Muscle layer of colon (tissue), 2 donors: Measurements from ENCODE around the gene TEAD3.
A peak's percentile ranks its signal among the peaks of the same experiment; 100 is the strongest.

ENCODE experiments used
- H3K27ac ChIP-seq: one replicate; pipeline ENCODE4 v1.7.0; 2013; ENCODE audit warnings: low read depth, mild to moderate bottlenecking, low read length, moderate library complexity
- H3K27me3 ChIP-seq, 2 donors: one replicate each; pipeline ENCODE4 v1.7.0; 2013; ENCODE audit warnings: low read length in 2 of 2, mild to moderate bottlenecking in 2 of 2; ENCODE audit not compliant: insufficient read depth in 2 of 2, control insufficient read depth in 1 of 2
- H3K36me3 ChIP-seq: one replicate; pipeline ENCODE4 v1.7.0; 2013; ENCODE audit warnings: mild to moderate bottlenecking, low read length; ENCODE audit not compliant: insufficient read depth
- H3K4me1 ChIP-seq: one replicate; pipeline ENCODE4 v1.7.0; 2013; ENCODE audit warnings: mild to moderate bottlenecking, low read length; ENCODE audit not compliant: insufficient read depth
- H3K4me3 ChIP-seq, 2 donors: one replicate each; pipeline ENCODE4 v1.7.0; 2013; ENCODE audit warnings: low read length in 2 of 2, low read depth in 1 of 2, mild to moderate bottlenecking in 1 of 2, moderate library complexity in 1 of 2
- H3K9ac ChIP-seq: one replicate; pipeline ENCODE4 v1.7.0; 2013; ENCODE audit warnings: low read length
- H3K9me3 ChIP-seq: one replicate; pipeline ENCODE4 v1.7.0; 2013; ENCODE audit warnings: mild to moderate bottlenecking, low read length
- donor health status: abdominal sarcoma.
- donor health status: Adenocarcinoma of cecum.

The TEAD3 gene

GRCh38 chr6:35453236-35453635 lies 43.6 kb downstream of the TEAD3 start:
- Histone ChIP-seq H3K9ac (no peak overlapping the region), H3K27me3 (no peaks in the 10 kb centered on the region), H3K9me3 (no peaks in the 10 kb centered on the region), H3K4me1 (peaks cover 15% of the 10 kb centered on the region), H3K36me3 (peaks cover 7% of the 10 kb centered on the region), H3K4me3 (peak overlapping the region in 1 of 2 donors; percentile 58), H3K27ac (no peak overlapping the region)

GRCh38 chr6:35452183-35453090 lies 44.4 kb downstream of the TEAD3 start, which contains the start of gene FANCE:
TSS of gene FANCE (plus strand) at chr6:35452338. CDS start at chr6:35452546, 208 bp downstream.
- Histone ChIP-seq H3K27ac (peak within 1 kb of the TSS; percentile 59), H3K4me3 (peak within 1 kb of the TSS; percentile 40 to 58), H3K4me1 (peaks cover 15% of the 10 kb centered on the region), H3K9ac (no peak within 1 kb of the TSS), H3K27me3 (no peaks in the 10 kb centered on the region), H3K36me3 (peaks cover 2% of the 10 kb centered on the region), H3K9me3 (no peaks in the 10 kb centered on the region)

GRCh38 chr6:35451354-35452182 lies 45.3 kb downstream of the TEAD3 start:
- Histone ChIP-seq H3K9ac (no peak overlapping the region), H3K27me3 (no peaks in the 10 kb centered on the region), H3K27ac (no peak overlapping the region), H3K4me1 (peaks cover 15% of the 10 kb centered on the region), H3K4me3 (peak overlapping the region in 1 of 2 donors; percentile 58), H3K9me3 (no peaks in the 10 kb centered on the region), H3K36me3 (no peaks in the 10 kb centered on the region)

- H3K27ac ChIP-seq, result no peak overlapping the region
These were observed 47.5 kb downstream of the TEAD3 start for GRCh38 chr6:35449287-35449881.

DNA sequence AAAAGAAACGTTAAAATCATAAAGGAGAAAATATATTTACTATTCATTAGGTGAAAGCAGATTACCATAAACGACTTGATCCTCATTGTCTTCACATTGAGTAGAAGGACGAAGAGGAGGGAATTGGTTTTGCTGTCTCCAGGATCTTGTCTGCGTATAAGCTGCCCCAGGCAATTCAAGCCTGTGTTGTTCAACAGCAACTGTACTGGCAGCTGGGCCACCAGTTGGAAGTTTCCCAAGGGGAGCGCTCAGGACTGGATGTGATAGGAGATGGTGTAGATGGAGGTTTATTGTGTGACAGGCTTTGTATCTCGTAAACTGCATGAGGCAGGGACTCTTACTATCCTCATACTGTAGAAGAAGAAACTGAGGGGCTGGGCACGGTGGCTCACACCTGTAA lies 48.7 kb downstream of the TEAD3 start:
- Histone ChIP-seq H3K36me3 (no peaks in the 10 kb centered on the region), H3K4me1 (peaks cover 10% of the 10 kb centered on the region), H3K9ac (no peak overlapping the region), H3K4me3 (no peak overlapping the region), H3K27ac (no peak overlapping the region), H3K27me3 (no peaks in the 10 kb centered on the region), H3K9me3 (no peaks in the 10 kb centered on the region)

More at GRCh38 chr6:35449287-35449881, 47.5 kb downstream of the TEAD3 start:
- H3K4me1 ChIP-seq, result peaks cover 15% of the 10 kb centered on the region
- H3K36me3 ChIP-seq, result no peaks in the 10 kb centered on the region
- no peak overlapping the region for H3K4me3 ChIP-seq
- no peak overlapping the region for H3K9ac ChIP-seq
- no peaks in the 10 kb centered on the region for H3K27me3 ChIP-seq
- H3K9me3 ChIP-seq, result no peaks in the 10 kb centered on the region

DNA sequence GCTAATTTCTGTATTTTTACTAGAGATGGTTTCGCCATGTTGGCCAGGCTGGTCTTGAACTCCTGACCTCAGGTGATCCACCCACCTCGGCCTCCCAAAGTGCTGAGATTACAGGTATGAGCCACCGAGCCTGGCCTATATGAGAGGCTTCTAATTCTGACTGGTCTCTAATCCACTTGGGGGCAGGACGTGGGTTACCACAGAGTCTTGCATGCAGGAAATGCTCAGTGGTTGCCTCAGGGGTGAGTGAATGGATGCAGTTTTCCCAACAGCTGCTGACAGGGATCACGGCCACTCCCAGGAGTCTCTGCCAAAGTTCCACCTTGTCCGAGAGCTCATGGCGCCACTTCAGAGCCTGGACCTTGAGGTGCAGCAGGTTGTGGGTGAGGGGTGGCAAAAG lies 51.2 kb downstream of the TEAD3 start:
- no peak overlapping the region for H3K9ac ChIP-seq
- no peaks in the 10 kb centered on the region for H3K27me3 ChIP-seq
- no peaks in the 10 kb centered on the region for H3K4me1 ChIP-seq
- no peak overlapping the region for H3K27ac ChIP-seq
- no peaks in the 10 kb centered on the region for H3K9me3 ChIP-seq
- no peaks in the 10 kb centered on the region for H3K36me3 ChIP-seq
- no peak overlapping the region for H3K4me3 ChIP-seq

GRCh38 chr6:35443341-35444030 lies 53.4 kb downstream of the TEAD3 start:
- no peaks in the 10 kb centered on the region for H3K27me3 ChIP-seq
- H3K9me3 ChIP-seq, result no peaks in the 10 kb centered on the region
- H3K27ac ChIP-seq, result no peak overlapping the region
- H3K4me3 ChIP-seq, result no peak overlapping the region
- no peaks in the 10 kb centered on the region for H3K4me1 ChIP-seq
- H3K9ac ChIP-seq, result no peak overlapping the region
- no peaks in the 10 kb centered on the region for H3K36me3 ChIP-seq

DNA sequence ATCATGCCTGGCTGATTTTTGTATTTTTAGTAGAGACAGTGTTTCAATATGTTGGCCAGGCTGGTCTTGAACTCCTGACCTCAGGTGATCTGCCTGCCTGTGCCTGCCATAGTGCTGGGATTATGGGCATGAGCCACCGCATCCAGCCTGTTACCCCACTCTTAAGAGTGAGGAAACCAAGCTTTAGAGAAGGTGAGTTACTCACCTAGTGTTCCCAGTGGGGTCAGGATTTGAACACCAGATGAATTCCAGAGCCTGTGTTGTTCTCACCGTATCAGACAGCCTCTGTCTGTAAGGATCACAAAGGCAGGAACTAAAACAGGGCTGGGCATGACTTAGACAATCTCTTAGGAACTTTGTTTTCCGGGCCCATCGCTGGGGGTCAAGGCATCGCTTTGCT lies 54.2 kb downstream of the TEAD3 start:
- Histone ChIP-seq H3K4me1 (no peaks in the 10 kb centered on the region), H3K9ac (no peak overlapping the region), H3K9me3 (no peaks in the 10 kb centered on the region), H3K27ac (no peak overlapping the region), H3K4me3 (no peak overlapping the region), H3K36me3 (no peaks in the 10 kb centered on the region), H3K27me3 (no peaks in the 10 kb centered on the region)

DNA sequence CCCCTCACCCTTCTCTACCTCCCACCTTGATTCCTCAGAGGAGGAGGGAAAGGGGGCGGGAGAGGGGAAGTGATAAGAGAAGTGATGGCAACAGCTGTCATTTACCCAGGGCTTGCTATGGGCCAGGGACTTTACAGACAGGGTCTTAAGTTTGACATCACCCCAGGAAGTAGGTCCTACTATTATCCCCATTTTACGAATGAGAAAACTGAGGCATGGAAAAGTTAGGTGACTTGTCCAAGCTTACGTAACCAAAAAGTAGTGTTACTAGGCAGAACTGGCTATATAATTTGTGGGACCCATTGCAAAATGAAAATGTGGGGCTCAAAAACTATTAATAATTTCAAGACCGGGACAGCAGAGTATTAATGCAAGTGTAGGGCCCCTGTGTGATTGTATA lies 55.2 kb downstream of the TEAD3 start:
- Histone ChIP-seq H3K27me3 (no peaks in the 10 kb centered on the region), H3K27ac (no peak overlapping the region), H3K9ac (no peak overlapping the region), H3K4me3 (no peak overlapping the region), H3K36me3 (no peaks in the 10 kb centered on the region), H3K9me3 (no peaks in the 10 kb centered on the region), H3K4me1 (no peaks in the 10 kb centered on the region)

GRCh38 chr6:35441205-35441604 lies 55.7 kb downstream of the TEAD3 start:
- no peak overlapping the region for H3K27ac ChIP-seq
- H3K9ac ChIP-seq, result no peak overlapping the region
- H3K4me1 ChIP-seq, result no peaks in the 10 kb centered on the region
- no peaks in the 10 kb centered on the region for H3K9me3 ChIP-seq
- H3K27me3 ChIP-seq, result no peaks in the 10 kb centered on the region
- no peak overlapping the region for H3K4me3 ChIP-seq
- H3K36me3 ChIP-seq, result no peaks in the 10 kb centered on the region

DNA sequence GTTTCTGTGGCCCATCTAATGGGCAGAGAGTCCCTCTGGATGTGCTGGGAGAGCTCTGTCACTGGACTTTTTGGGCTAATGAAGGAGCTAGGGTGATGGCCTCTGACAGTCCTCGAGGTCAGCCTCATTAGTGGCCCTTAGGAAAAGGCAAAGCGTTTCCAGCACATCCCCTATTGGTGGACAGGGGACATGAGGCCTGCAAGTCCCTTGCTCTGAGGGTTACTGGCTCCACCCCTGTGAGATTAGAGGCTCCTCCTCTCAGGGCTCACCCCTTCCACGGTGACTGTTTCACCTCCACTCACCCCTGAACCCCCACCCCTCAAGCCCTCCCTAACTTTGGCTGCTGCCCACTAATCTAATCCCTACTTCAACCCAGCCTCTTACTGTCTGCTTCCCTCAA lies 57.6 kb downstream of the TEAD3 start:
- Histone ChIP-seq H3K4me1 (peaks cover 8% of the 10 kb centered on the region), H3K27ac (no peak overlapping the region), H3K36me3 (no peaks in the 10 kb centered on the region), H3K9ac (no peak overlapping the region), H3K27me3 (no peaks in the 10 kb centered on the region), H3K9me3 (no peaks in the 10 kb centered on the region), H3K4me3 (no peak overlapping the region)
